OCI-M2 (cell line): Measurements from ENCODE around the gene AANAT.

Source experiments
- DNase-seq: peaks from one replicate; lab custom pipeline; 2025; ENCODE audit not compliant: unreplicated experiment; lab: John Stamatoyannopoulos, UW

Gene AANAT

DNA sequence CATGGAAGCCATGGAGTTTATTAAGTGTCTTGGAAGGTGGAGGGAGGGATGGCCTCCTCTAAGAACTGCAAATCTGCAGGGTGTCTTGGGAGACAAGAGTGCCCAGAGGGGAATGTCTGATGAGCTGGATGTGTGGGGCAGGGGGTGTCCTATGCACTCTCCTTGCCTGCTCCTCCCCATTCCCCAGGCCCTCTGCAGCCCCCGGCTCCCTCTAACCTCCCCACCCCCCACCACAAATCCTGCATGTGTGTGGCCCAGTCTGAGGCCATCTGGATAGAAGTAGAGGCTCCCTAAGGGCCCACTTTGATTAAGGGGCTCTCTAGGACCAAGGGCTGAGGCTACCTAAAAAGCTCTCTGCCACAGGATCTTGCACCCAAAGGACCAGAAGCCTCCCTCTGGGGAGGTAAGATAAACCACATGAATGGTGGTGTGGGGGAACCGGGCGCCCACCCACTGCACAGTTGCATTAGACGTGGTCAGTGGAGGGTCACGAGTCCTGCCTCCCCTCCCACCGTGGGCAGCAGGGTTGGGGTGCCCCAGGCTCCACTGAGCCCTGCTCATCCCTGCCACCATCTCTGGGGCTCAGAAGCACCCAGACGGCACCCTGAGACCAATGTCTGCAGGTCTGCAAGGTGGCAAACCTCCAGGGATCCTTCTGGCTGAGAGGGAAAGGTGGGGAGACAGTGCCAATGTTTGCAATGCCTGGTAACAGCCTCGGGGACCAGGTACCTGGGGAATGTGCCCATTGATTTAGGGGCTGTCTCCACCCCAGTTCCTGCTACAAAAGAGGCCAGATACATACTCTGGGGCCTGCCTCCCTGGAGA lies 618 bp downstream of the AANAT start:
- no peak for DNase-seq

- DNase-seq: no peak
These were observed 1.2 kb downstream of the AANAT start for GRCh38 chr17:76468634-76469010.

- DNase-seq: no peak
These were observed 1.9 kb downstream of the AANAT start for GRCh38 chr17:76469076-76469990.

GRCh38 chr17:76469991-76470739 lies 2.8 kb downstream of the AANAT start:
- no peak for DNase-seq

DNA sequence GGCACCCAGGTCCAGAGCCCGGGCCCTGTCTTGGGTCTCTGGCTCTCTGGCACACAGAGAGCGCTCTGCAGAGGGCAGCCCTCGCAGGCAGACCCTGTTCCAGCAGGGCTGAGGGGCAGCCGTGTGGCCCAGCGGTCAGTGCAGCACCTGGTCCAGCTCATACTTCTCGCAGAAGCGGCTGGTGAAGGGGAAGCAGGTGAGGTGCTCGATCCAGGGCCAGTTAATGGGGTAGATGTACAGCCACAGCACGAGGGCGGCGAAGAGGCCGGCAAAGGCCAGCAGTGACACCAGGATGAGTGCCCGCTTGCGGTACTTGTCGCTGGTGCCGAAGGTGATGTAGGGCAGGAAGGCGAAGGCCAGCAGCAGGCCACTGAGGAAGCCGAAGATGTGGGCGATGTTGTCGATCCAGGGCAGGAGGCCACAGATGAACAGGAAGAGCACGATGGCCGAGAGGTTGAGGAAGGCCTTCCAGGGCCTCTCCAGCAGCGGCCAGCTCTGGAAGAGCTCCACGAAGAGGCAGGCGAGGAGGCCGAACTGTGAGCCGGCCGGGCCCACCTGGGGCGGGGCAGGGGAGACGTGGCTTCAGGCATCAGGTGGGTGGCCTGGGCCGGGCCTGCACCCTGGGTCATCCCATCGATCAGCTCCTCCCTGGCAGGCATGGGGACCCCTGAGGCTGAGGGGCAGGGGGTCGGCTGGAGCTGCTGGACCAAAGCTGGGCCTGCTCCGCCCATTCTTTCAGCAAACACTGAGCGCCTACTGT lies 4.3 kb downstream of the AANAT start:
- no peak for DNase-seq

GRCh38 chr17:76472258-76472645 lies 4.8 kb downstream of the AANAT start:
- DNase-seq: no peak

DNA sequence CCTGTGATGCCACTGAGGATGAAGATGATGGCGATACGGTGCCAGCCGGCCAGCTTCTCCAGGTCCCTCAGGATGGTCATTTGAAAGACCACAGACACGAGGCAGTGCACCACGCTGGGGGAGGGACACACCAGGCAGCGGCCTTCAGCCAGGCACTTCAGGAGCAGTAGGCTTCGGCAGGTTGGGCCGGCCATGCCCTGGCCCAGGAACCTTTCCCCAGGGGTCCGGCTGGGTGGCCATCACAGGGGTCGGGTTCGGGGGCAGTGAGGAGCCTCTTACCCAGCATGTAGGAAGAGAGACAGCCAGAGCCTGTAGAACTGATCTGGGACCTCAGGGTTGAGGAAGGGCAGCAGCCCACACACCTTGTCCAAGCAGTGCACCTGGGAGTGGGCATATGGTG lies 5.3 kb downstream of the AANAT start:
- no peak for DNase-seq

- DNase-seq: no peak
These were observed 6.2 kb downstream of the AANAT start for GRCh38 chr17:76473541-76473985.

DNA sequence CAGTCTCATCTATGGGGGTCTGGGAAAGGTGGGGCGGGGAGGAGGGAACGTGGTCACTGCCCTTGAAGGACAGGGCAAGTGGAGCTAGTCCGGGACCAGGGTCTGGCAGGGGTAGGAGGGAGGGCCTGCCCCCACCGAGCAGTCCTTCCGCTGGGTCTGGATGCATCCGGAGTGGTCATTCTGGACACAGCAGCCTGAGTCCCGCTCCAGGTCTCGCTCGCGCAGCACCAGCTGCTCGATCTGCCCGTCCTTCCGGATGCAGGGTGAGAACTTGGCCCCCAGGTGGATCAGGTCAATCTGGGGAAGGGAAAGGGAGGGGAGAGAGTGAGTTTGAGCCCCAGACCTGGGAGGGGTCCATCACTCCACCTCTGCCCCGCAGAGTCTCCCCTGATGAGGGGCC lies 6.8 kb downstream of the AANAT start:
- DNase-seq: no peak

GRCh38 chr17:76474894-76475293 lies 7.5 kb downstream of the AANAT start:
- no peak for DNase-seq

GRCh38 chr17:76475302-76475701 lies 7.9 kb downstream of the AANAT start:
- no peak for DNase-seq

DNA sequence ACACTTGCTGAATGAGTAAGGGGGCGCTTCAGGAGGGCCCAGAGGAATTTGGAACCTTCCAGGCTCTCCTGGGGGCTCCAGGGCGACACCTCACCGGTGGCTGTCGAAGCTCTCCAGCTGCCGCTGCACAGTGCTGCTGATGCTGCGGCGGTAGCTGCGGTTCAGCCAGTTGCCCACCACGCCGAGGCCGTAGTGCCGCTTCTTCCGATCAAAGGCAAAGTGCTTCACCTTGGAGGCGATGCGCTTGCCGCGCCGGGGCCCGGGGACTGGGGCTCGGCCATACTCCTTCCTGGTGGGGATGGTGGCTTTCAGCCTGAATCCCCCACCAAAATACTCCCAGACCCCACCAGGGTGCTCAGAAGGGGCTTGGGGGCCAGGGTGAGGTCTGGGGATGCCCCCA lies 9.3 kb downstream of the AANAT start:
- DNase-seq: no peak

- DNase-seq: no peak
These were observed 10.2 kb downstream of the AANAT start for GRCh38 chr17:76477576-76477975.

DNA sequence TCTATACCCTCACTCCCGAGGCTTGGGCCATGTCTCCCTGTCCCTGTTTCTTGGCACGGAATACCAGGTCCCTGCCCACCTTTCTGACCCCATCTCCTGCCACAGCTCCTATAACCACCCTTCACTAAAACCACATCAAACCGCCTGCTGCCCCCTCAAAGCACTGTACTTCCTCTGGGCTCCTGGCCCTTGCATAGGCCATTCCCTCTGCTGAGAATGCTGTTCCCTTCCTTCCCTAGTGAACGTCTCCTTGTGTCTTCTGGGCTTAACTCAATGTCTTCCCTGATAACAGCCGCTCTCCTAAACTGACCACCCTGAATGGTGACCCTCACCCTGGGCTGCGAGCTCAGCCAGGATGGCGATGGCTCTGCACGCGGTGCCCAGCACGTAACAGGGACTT lies 10.7 kb downstream of the AANAT start:
- no peak for DNase-seq

- no peak for DNase-seq
These were observed 11.5 kb downstream of the AANAT start for GRCh38 chr17:76478730-76479514.

GRCh38 chr17:76479515-76480060 lies 12.2 kb downstream of the AANAT start:
- no peak for DNase-seq

GRCh38 chr17:76480632-76481031 lies 13.2 kb downstream of the AANAT start:
- no peak for DNase-seq

DNA sequence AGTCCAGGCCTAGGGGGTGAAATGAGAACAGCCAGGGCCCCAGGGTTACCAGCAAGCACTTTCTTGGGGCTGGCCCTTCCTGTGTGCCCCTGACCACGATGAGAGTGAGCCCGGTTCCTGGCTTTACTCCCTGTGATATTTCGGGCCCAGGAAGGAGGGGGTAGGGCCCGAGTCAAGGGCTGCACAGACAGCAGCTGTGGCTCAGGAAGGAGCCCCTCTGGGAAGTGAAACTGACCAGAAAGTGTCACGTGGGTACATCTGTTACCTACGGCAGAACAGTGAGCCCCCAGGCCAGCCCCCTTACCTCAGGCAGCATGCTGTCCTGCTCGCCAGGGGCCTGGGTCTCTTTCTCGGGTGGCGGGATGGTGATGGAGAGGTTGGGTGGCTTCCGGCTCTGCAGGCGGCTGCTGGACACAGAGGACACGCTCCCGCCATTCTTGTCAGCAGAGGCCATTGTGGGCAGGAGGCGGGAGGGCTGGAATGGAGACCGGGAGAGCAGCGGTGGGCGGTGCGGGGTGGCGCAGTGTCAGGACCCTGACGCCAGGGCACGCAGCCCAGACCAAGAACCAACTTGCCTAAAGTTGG lies 13.8 kb downstream of the AANAT start:
- no peak for DNase-seq

DNA sequence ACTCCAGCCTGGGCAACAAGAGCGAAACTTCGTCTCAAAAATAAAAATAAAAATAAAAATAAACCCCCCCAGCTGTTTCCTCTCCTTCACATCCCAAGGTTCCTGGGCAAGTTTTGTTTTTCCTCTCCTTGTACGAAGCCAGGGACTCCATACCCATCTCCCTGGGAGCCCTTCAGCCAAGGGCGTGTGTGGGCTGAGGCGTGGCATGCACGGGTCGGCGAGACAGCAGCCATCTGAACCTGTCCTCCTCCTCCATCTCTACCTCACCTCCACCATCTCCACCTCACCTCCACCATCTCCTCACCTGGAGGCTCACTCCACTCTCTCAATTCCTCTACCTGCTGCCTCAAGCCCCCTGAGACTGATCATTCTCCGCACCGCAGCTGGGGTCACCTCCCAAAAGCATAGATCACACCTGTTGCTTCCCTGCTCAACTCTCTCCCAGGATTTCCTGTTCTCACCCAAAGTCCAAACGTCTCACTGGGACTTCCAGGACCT lies 16.9 kb downstream of the AANAT start:
- no peak for DNase-seq
